Natural killer cell (primary cell): ENCODE data around the gene PPP1R10. TPM values are rescaled to one million over a fixed set of nuclear protein-coding genes. Genes with fewer than 3 reads are reported as not detected.

Experiments used
- ATAC-seq, 3 donors: fragments of 150-1000 bp in 2 of 3; fragments of 200-7000 bp in 1 of 3; cut with Tn5 transposase; 1 replicate in 1 of 3; 2 replicates in 2 of 3; pipeline ENCODE4 v1.10.0; 2021; ENCODE audit warnings: mild to moderate bottlenecking in 2 of 3, moderate library complexity in 2 of 3
- DNase-seq, 2 donors: peaks; one replicate each; pipeline versions ENCODE4 v3.0.0 to v3.0.0-alpha.2; 2013 to 2021; ENCODE audit warnings: mixed read lengths in 1 of 2
- H3K27ac ChIP-seq: one replicate; pipeline ENCODE4 v1.5.1; 2013; ENCODE audit warnings: mild to moderate bottlenecking, low read length
- H3K27me3 ChIP-seq: one replicate; pipeline ENCODE4 v1.6.1; 2013; ENCODE audit warnings: low read length; ENCODE audit not compliant: control insufficient read depth, insufficient read depth
- H3K36me3 ChIP-seq: one replicate; pipeline ENCODE4 v1.6.1; 2013; ENCODE audit warnings: low read length; ENCODE audit not compliant: control insufficient read depth, insufficient read depth
- H3K4me1 ChIP-seq: one replicate; pipeline ENCODE4 v1.6.1; 2013; ENCODE audit warnings: low read length; ENCODE audit not compliant: control insufficient read depth, insufficient read depth
- H3K4me3 ChIP-seq: one replicate; pipeline ENCODE4 v1.5.1; 2013; ENCODE audit warnings: low read length
- H3K9me3 ChIP-seq: one replicate; pipeline ENCODE4 v1.6.1; 2013; ENCODE audit warnings: low read length; ENCODE audit not compliant: control insufficient read depth, insufficient read depth
- H3K27ac Mint-ChIP-seq, 2 donors: one replicate each; pipeline ENCODE4 v1.8.0; 2022; ENCODE audit warnings: mild to moderate bottlenecking in 2 of 2, mixed read lengths in 2 of 2, moderate library complexity in 1 of 2
- H3K27me3 Mint-ChIP-seq, 2 donors: one replicate each; pipeline ENCODE4 v1.8.0; 2022; ENCODE audit warnings: low read depth in 2 of 2, mixed read lengths in 2 of 2
- H3K36me3 Mint-ChIP-seq: one replicate; pipeline ENCODE4 v1.8.0; 2022; ENCODE audit warnings: mixed read lengths
- H3K4me1 Mint-ChIP-seq, 2 donors: one replicate each; pipeline ENCODE4 v1.8.0; 2022; ENCODE audit warnings: mixed read lengths in 2 of 2
- H3K4me3 Mint-ChIP-seq: one replicate; pipeline ENCODE4 v1.8.0; 2022; ENCODE audit warnings: mild to moderate bottlenecking, moderate library complexity, mixed read lengths
- H3K9me3 Mint-ChIP-seq, 2 donors: one replicate each; pipeline ENCODE4 v1.8.0; 2022; ENCODE audit warnings: mixed read lengths in 2 of 2
- WGBS: methylation state at CpG from one replicate; pipeline ENCODE4 v1.1.7; 2013; ENCODE audit warnings: missing lambda C conversion rate; ENCODE audit not compliant: insufficient coverage; 5-methylcytosine and 5-hydroxymethylcytosine counted together
- intact Hi-C: fragments of 100-400 bp; cut with micrococcal nuclease; formaldehyde crosslinking; loops from one replicate; pipeline ENCODE4 v1.14.2; 2022
- total RNA-seq, 4 donors: library from RNA; stranded (reverse); fragments of 120-200 nt in 1 of 4; gene quantifications; one replicate each; pipeline versions ENCODE4 v1.2.3 to v1.2.4, GENCODE V29; 2013 to 2022
- TF ChIP-seq, protein P1 (sequence below): fragments of 200-600 bp; IDR thresholded peaks from one replicate; pipeline ENCODE4 v1.8.0; 2022; ENCODE audit warnings: antibody characterized with exemption

The PPP1R10 gene
- total RNA-seq, 3 donors from 2014 or later (not counting 1 experiment from before 2014, with no cell fraction given) = 151 to 222 (median 174) TPM

DNA sequence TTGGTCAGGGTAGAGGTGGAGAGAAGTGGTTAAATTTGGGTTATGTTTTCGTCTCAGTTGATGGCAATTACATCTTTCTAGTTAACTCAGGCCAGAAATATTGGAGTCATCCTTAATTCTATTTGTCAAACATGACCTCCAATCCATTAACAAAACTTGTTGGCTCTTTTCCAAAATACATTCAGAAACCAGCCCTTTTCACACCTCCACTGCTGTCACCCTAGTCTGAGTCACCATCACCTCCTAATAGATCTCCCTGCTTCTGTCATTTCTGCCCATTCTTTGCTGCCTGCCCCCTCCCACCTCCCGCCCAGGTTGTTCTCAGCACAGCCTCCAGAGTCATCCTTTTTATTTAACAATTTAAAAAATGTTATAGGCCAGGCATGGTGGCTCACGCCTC is 48.8 kb downstream of the PPP1R10 start:
- TF ChIP-seq, protein P1, sequence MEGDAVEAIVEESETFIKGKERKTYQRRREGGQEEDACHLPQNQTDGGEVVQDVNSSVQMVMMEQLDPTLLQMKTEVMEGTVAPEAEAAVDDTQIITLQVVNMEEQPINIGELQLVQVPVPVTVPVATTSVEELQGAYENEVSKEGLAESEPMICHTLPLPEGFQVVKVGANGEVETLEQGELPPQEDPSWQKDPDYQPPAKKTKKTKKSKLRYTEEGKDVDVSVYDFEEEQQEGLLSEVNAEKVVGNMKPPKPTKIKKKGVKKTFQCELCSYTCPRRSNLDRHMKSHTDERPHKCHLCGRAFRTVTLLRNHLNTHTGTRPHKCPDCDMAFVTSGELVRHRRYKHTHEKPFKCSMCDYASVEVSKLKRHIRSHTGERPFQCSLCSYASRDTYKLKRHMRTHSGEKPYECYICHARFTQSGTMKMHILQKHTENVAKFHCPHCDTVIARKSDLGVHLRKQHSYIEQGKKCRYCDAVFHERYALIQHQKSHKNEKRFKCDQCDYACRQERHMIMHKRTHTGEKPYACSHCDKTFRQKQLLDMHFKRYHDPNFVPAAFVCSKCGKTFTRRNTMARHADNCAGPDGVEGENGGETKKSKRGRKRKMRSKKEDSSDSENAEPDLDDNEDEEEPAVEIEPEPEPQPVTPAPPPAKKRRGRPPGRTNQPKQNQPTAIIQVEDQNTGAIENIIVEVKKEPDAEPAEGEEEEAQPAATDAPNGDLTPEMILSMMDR = no peak
- DNase-seq (peak in 1 of 2 donors; percentile 67), ATAC-seq (no peak)
- no peaks in the 10 kb centered on the region for H3K9me3 ChIP-seq
- peaks cover 19% of the 10 kb centered on the region for H3K4me1 ChIP-seq
- H3K4me1 Mint-ChIP-seq = peaks cover 37% of the 10 kb centered on the region in 2 donors
- no peaks in the 10 kb centered on the region for H3K27me3 Mint-ChIP-seq
- no peaks in the 10 kb centered on the region for H3K9me3 Mint-ChIP-seq
- H3K27me3 ChIP-seq = no peaks in the 10 kb centered on the region
- 74% methylated on average over 2 of the region's 3 CpGs for WGBS
- no peak overlapping the region for H3K4me3 Mint-ChIP-seq
- no peaks in the 10 kb centered on the region for H3K36me3 Mint-ChIP-seq
- H3K27ac Mint-ChIP-seq = no peak overlapping the region
- H3K4me3 ChIP-seq = no peak overlapping the region
- H3K36me3 ChIP-seq = peaks cover under 1% of the 10 kb centered on the region
- H3K27ac ChIP-seq = no peak overlapping the region
- intact Hi-C loops = no loop called here

DNA sequence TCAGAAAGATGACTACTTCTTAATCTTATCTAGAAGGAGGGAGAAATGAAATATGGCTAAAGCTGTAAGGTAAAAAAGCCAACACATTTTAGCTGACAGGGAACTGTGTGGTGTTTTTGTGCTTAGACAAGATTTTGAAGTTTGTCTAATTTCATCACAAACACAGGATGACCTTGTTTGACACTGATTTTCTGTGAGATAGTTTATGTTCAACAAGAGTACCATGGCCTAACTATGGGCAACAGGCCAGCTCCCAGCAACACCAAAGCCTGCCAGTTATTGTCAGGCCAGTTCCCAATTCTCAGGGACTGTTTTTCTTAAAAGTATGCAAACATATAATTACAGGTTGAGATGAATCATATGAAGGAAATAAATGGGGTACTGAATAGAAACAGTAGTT is 51.3 kb downstream of the PPP1R10 start:
- H3K27me3 Mint-ChIP-seq = no peaks in the 10 kb centered on the region
- H3K9me3 ChIP-seq = no peaks in the 10 kb centered on the region
- peaks cover 10% of the 10 kb centered on the region for H3K36me3 ChIP-seq
- H3K4me3 ChIP-seq = no peak overlapping the region
- no peaks in the 10 kb centered on the region for H3K36me3 Mint-ChIP-seq
- no peak for DNase-seq
- peak overlapping the region in 1 of 2 donors; percentile 22 for H3K27ac Mint-ChIP-seq
- peaks cover 6% of the 10 kb centered on the region for H3K4me1 ChIP-seq
- no peak overlapping the region for H3K27ac ChIP-seq
- H3K4me1 Mint-ChIP-seq = peaks cover 13 to 23% of the 10 kb centered on the region in 2 donors
- no peaks in the 10 kb centered on the region for H3K27me3 ChIP-seq
- no peaks in the 10 kb centered on the region for H3K9me3 Mint-ChIP-seq
- TF ChIP-seq, protein P1 = no peak
- intact Hi-C loops = no loop called here
- no peak overlapping the region for H3K4me3 Mint-ChIP-seq
- ATAC-seq = no peak

DNA sequence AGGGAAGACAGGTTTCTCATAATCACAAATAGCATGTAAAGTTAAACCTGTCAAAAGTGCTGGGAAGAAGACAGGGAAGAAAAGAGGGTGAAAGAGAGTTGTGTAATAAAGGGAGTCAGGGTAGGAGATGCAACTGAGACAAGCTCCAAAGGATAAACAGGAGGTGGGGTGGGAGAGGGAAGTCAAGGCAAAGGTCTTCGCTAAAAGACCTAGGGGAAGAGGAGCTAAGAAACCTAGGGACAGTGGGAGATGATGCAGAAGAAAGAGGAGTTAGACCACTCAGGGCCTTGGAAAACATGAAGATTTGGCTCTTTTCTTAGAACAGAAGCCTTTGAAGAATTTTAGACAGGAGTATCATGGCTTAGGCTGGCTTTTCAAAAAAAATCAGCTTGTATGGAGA is 52.9 kb downstream of the PPP1R10 start:
- DNase-seq (no peak), ATAC-seq (no peak)
- H3K27ac ChIP-seq = no peak overlapping the region
- TF ChIP-seq, protein P1 = no peak
- WGBS = 91% methylated on average over 1 of the region's 1 CpG
- no peak overlapping the region for H3K4me3 Mint-ChIP-seq
- H3K4me1 ChIP-seq = no peaks in the 10 kb centered on the region
- peaks cover 9 to 14% of the 10 kb centered on the region in 2 donors for H3K4me1 Mint-ChIP-seq
- peaks cover 10% of the 10 kb centered on the region for H3K36me3 ChIP-seq
- intact Hi-C loops = no loop called here
- H3K9me3 Mint-ChIP-seq = no peaks in the 10 kb centered on the region
- no peaks in the 10 kb centered on the region for H3K9me3 ChIP-seq
- H3K36me3 Mint-ChIP-seq = no peaks in the 10 kb centered on the region
- no peaks in the 10 kb centered on the region for H3K27me3 Mint-ChIP-seq
- no peak overlapping the region for H3K4me3 ChIP-seq
- no peaks in the 10 kb centered on the region for H3K27me3 ChIP-seq
- peak overlapping the region in 1 of 2 donors; percentile 3 for H3K27ac Mint-ChIP-seq
